ENCODE data around the gene PCYT1B.

Gene PCYT1B

GRCh38 chrX:24547961-24548360 is 99.2 kb downstream of the PCYT1B start:
- H3K9me3 ChIP-seq (ENCODE audit: control extremely low read depth in 1 of 5, control insufficient read depth in 4 of 5, insufficient read depth in 2 of 5, low read depth in 1 of 5, low read length in 4 of 5): no peaks in the 10 kb centered on the region
- no peak overlapping the region for H3K27ac ChIP-seq (ENCODE audit: insufficient read depth in 1 of 2, low read depth in 1 of 2, low read length in 2 of 2, poor library complexity in 1 of 2, severe bottlenecking in 2 of 2)
- H3K4me3 ChIP-seq (ENCODE audit: control insufficient read depth in 1 of 7, extremely low read depth in 1 of 7, insufficient read depth in 4 of 7, low read depth in 2 of 7, low read length in 6 of 7): no peak overlapping the region
- peaks cover 0 to 10% (median 0%) of the 10 kb centered on the region in 5 experiments for H3K27me3 ChIP-seq (replicated peaks in 2 of 5; ENCODE audit: control insufficient read depth in 4 of 5, insufficient read depth in 5 of 5, low read length in 4 of 5)
- DNase-seq: no peak
- no peaks in the 10 kb centered on the region for H3K4me1 ChIP-seq (ENCODE audit: control extremely low read depth in 1 of 4, control insufficient read depth in 4 of 4, insufficient read depth in 4 of 4, low read length in 3 of 4)
- ChIA-PET CTCF (no interaction called here), POLR2A (no interaction called here)
- peaks cover 0 to 5% (median 0%) of the 10 kb centered on the region in 4 experiments for H3K36me3 ChIP-seq (ENCODE audit: control insufficient read depth in 4 of 4, insufficient read depth in 4 of 4, low read length in 3 of 4)
- no CpG with 5 or more reads among the region's 1 CpG for WGBS (ENCODE audit: insufficient coverage)

GRCh38 chrX:24542756-24543155 is 104.4 kb downstream of the PCYT1B start:
- WGBS (ENCODE audit: insufficient coverage): 95% methylated on average over 3 of the region's 4 CpGs
- Histone ChIP-seq H3K9me3 (ENCODE audit: control extremely low read depth in 1 of 5, control insufficient read depth in 4 of 5, insufficient read depth in 2 of 5, low read depth in 1 of 5, low read length in 4 of 5) (no peaks in the 10 kb centered on the region), H3K36me3 (ENCODE audit: control insufficient read depth in 4 of 4, insufficient read depth in 4 of 4, low read length in 3 of 4) (peaks cover 0 to 5% (median 1%) of the 10 kb centered on the region in 4 experiments), H3K27ac (ENCODE audit: insufficient read depth in 1 of 2, low read depth in 1 of 2, low read length in 2 of 2, poor library complexity in 1 of 2, severe bottlenecking in 2 of 2) (no peak overlapping the region), H3K27me3 (replicated peaks in 2 of 5; ENCODE audit: control insufficient read depth in 4 of 5, insufficient read depth in 5 of 5, low read length in 4 of 5) (peaks cover 0 to 9% (median 0%) of the 10 kb centered on the region in 5 experiments), H3K4me3 (ENCODE audit: control insufficient read depth in 1 of 7, extremely low read depth in 1 of 7, insufficient read depth in 4 of 7, low read depth in 2 of 7, low read length in 6 of 7) (no peak overlapping the region), H3K4me1 (ENCODE audit: control extremely low read depth in 1 of 4, control insufficient read depth in 4 of 4, insufficient read depth in 4 of 4, low read length in 3 of 4) (no peaks in the 10 kb centered on the region)
- CTCF ChIA-PET: no interaction called here
- no peak for DNase-seq
- POLR2A ChIA-PET: no interaction called here

- Histone ChIP-seq H3K4me1 (ENCODE audit: control extremely low read depth in 1 of 4, control insufficient read depth in 4 of 4, insufficient read depth in 4 of 4, low read length in 3 of 4) (no peaks in the 10 kb centered on the region), H3K36me3 (ENCODE audit: control insufficient read depth in 4 of 4, insufficient read depth in 4 of 4, low read length in 3 of 4) (peaks cover 0 to 20% (median 3%) of the 10 kb centered on the region in 4 experiments), H3K4me3 (ENCODE audit: control insufficient read depth in 1 of 7, extremely low read depth in 1 of 7, insufficient read depth in 4 of 7, low read depth in 2 of 7, low read length in 6 of 7) (no peak overlapping the region), H3K27ac (ENCODE audit: insufficient read depth in 1 of 2, low read depth in 1 of 2, low read length in 2 of 2, poor library complexity in 1 of 2, severe bottlenecking in 2 of 2) (no peak overlapping the region), H3K27me3 (replicated peaks in 2 of 5; ENCODE audit: control insufficient read depth in 4 of 5, insufficient read depth in 5 of 5, low read length in 4 of 5) (peaks cover 0 to 4% (median 0%) of the 10 kb centered on the region in 5 experiments), H3K9me3 (ENCODE audit: control extremely low read depth in 1 of 5, control insufficient read depth in 4 of 5, insufficient read depth in 2 of 5, low read depth in 1 of 5, low read length in 4 of 5) (no peaks in the 10 kb centered on the region)
- DNase-seq: no peak
- ChIA-PET CTCF (interaction anchor here (0.9 kb wide), 1 partner anchor 165 kb away, joined by 3 read pairs; no protein-coding TSS in a partner anchor), POLR2A (interaction anchor here (0.6 kb wide), 1 partner anchor 722 kb away, joined by 3 read pairs; no protein-coding TSS in a partner anchor)
These were observed 110.6 kb downstream of the PCYT1B start for GRCh38 chrX:24536551-24536950.

- H3K4me3 ChIP-seq (ENCODE audit: control insufficient read depth in 1 of 7, extremely low read depth in 1 of 7, insufficient read depth in 4 of 7, low read depth in 2 of 7, low read length in 6 of 7): no peak overlapping the region
- no peaks in the 10 kb centered on the region for H3K4me1 ChIP-seq (ENCODE audit: control extremely low read depth in 1 of 4, control insufficient read depth in 4 of 4, insufficient read depth in 4 of 4, low read length in 3 of 4)
- ChIA-PET POLR2A (interaction anchor here (0.6 kb wide), 1 partner anchor 16 kb away, joined by 5 read pairs; no protein-coding TSS in a partner anchor), CTCF (no interaction called here)
- H3K27me3 ChIP-seq (replicated peaks in 2 of 5; ENCODE audit: control insufficient read depth in 4 of 5, insufficient read depth in 5 of 5, low read length in 4 of 5): no peaks in the 10 kb centered on the region
- H3K36me3 ChIP-seq (ENCODE audit: control insufficient read depth in 4 of 4, insufficient read depth in 4 of 4, low read length in 3 of 4): peaks cover 0 to 29% (median 3%) of the 10 kb centered on the region in 4 experiments
- H3K27ac ChIP-seq (ENCODE audit: insufficient read depth in 1 of 2, low read depth in 1 of 2, low read length in 2 of 2, poor library complexity in 1 of 2, severe bottlenecking in 2 of 2): no peak overlapping the region
- no CpG with 5 or more reads among the region's 1 CpG for WGBS (ENCODE audit: insufficient coverage)
- no peak for DNase-seq
- H3K9me3 ChIP-seq (ENCODE audit: control extremely low read depth in 1 of 5, control insufficient read depth in 4 of 5, insufficient read depth in 2 of 5, low read depth in 1 of 5, low read length in 4 of 5): no peaks in the 10 kb centered on the region
These were observed 118.5 kb downstream of the PCYT1B start for GRCh38 chrX:24528605-24529004.

GRCh38 chrX:24526616-24527015 is 120.5 kb downstream of the PCYT1B start:
- Histone ChIP-seq H3K4me3 (ENCODE audit: control insufficient read depth in 1 of 7, extremely low read depth in 1 of 7, insufficient read depth in 4 of 7, low read depth in 2 of 7, low read length in 6 of 7) (no peak overlapping the region), H3K9me3 (ENCODE audit: control extremely low read depth in 1 of 5, control insufficient read depth in 4 of 5, insufficient read depth in 2 of 5, low read depth in 1 of 5, low read length in 4 of 5) (no peaks in the 10 kb centered on the region), H3K27me3 (replicated peaks in 2 of 5; ENCODE audit: control insufficient read depth in 4 of 5, insufficient read depth in 5 of 5, low read length in 4 of 5) (no peaks in the 10 kb centered on the region), H3K27ac (ENCODE audit: insufficient read depth in 1 of 2, low read depth in 1 of 2, low read length in 2 of 2, poor library complexity in 1 of 2, severe bottlenecking in 2 of 2) (no peak overlapping the region), H3K36me3 (ENCODE audit: control insufficient read depth in 4 of 4, insufficient read depth in 4 of 4, low read length in 3 of 4) (peaks cover 0 to 26% (median 5%) of the 10 kb centered on the region in 4 experiments), H3K4me1 (ENCODE audit: control extremely low read depth in 1 of 4, control insufficient read depth in 4 of 4, insufficient read depth in 4 of 4, low read length in 3 of 4) (no peaks in the 10 kb centered on the region)
- 100% methylated on average over 1 of the region's 2 CpGs for WGBS (ENCODE audit: insufficient coverage)
- ChIA-PET CTCF (no interaction called here), POLR2A (no interaction called here)
- no peak for DNase-seq

GRCh38 chrX:24525455-24525854 is 121.7 kb downstream of the PCYT1B start:
- peaks cover 4 to 23% (median 5%) of the 10 kb centered on the region in 4 experiments for H3K36me3 ChIP-seq (ENCODE audit: control insufficient read depth in 4 of 4, insufficient read depth in 4 of 4, low read length in 3 of 4)
- 88% methylated on average over 1 of the region's 2 CpGs for WGBS (ENCODE audit: insufficient coverage)
- no peak for DNase-seq
- H3K27ac ChIP-seq (ENCODE audit: insufficient read depth in 1 of 2, low read depth in 1 of 2, low read length in 2 of 2, poor library complexity in 1 of 2, severe bottlenecking in 2 of 2): no peak overlapping the region
- no peaks in the 10 kb centered on the region for H3K4me1 ChIP-seq (ENCODE audit: control extremely low read depth in 1 of 4, control insufficient read depth in 4 of 4, insufficient read depth in 4 of 4, low read length in 3 of 4)
- H3K27me3 ChIP-seq (replicated peaks in 2 of 5; ENCODE audit: control insufficient read depth in 4 of 5, insufficient read depth in 5 of 5, low read length in 4 of 5): no peaks in the 10 kb centered on the region
- ChIA-PET CTCF (no interaction called here), POLR2A (no interaction called here)
- H3K4me3 ChIP-seq (ENCODE audit: control insufficient read depth in 1 of 7, extremely low read depth in 1 of 7, insufficient read depth in 4 of 7, low read depth in 2 of 7, low read length in 6 of 7): no peak overlapping the region
- H3K9me3 ChIP-seq (ENCODE audit: control extremely low read depth in 1 of 5, control insufficient read depth in 4 of 5, insufficient read depth in 2 of 5, low read depth in 1 of 5, low read length in 4 of 5): no peaks in the 10 kb centered on the region

GRCh38 chrX:24520472-24520871 is 126.7 kb downstream of the PCYT1B start:
- CTCF ChIA-PET: interaction anchor here (0.6 kb wide), 1 partner anchor 9 kb away, joined by 3 read pairs; no protein-coding TSS in a partner anchor
- H3K36me3 ChIP-seq (ENCODE audit: control insufficient read depth in 4 of 4, insufficient read depth in 4 of 4, low read length in 3 of 4): peaks cover 2 to 8% (median 3%) of the 10 kb centered on the region in 4 experiments

More at GRCh38 chrX:24520472-24520871, 126.7 kb downstream of the PCYT1B start:
- Histone ChIP-seq H3K27ac (ENCODE audit: insufficient read depth in 1 of 2, low read depth in 1 of 2, low read length in 2 of 2, poor library complexity in 1 of 2, severe bottlenecking in 2 of 2) (no peak overlapping the region), H3K4me1 (ENCODE audit: control extremely low read depth in 1 of 4, control insufficient read depth in 4 of 4, insufficient read depth in 4 of 4, low read length in 3 of 4) (no peaks in the 10 kb centered on the region), H3K9me3 (ENCODE audit: control extremely low read depth in 1 of 5, control insufficient read depth in 4 of 5, insufficient read depth in 2 of 5, low read depth in 1 of 5, low read length in 4 of 5) (no peaks in the 10 kb centered on the region), H3K4me3 (ENCODE audit: control insufficient read depth in 1 of 7, extremely low read depth in 1 of 7, insufficient read depth in 4 of 7, low read depth in 2 of 7, low read length in 6 of 7) (no peak overlapping the region), H3K27me3 (replicated peaks in 2 of 5; ENCODE audit: control insufficient read depth in 4 of 5, insufficient read depth in 5 of 5, low read length in 4 of 5) (no peaks in the 10 kb centered on the region)
- no CpG with 5 or more reads among the region's 2 CpGs for WGBS (ENCODE audit: insufficient coverage)
- POLR2A ChIA-PET: no interaction called here
- DNase-seq: no peak
